Bronchial epithelial cell (primary cell): ENCODE data around the gene CHST11. TPM values are rescaled to one million over a fixed set of nuclear protein-coding genes. Genes with fewer than 3 reads are reported as not detected.

Experiments used
- DNase-seq: peaks from one replicate; pipeline ENCODE4 v3.0.0-alpha.2; 2010; ENCODE audit warnings: low read depth
- FAIRE-seq: peaks from 2 replicates; lab custom pipeline; 2011; peaks lifted over from hg19 to GRCh38; lab: Jason Lieb, UNC
- H3K27me3 ChIP-seq: 2 replicates; pipeline ENCODE4 v1.5.1; 2011; ENCODE audit warnings: low read length; ENCODE audit not compliant: control insufficient read depth, insufficient read depth
- H3K36me3 ChIP-seq: 2 replicates; pipeline ENCODE4 v1.5.1; 2011; ENCODE audit warnings: low read length; ENCODE audit not compliant: control insufficient read depth, insufficient read depth
- H3K4me3 ChIP-seq: 2 replicates; pipeline ENCODE4 v1.5.1; 2011; ENCODE audit warnings: mild to moderate bottlenecking, low read depth, low read length, control low read depth
- CTCF ChIP-seq: IDR thresholded peaks from 2 replicates; pipeline ENCODE4 v1.5.1; 2011; ENCODE audit warnings: mild to moderate bottlenecking, moderate library complexity, low read length, control low read depth, inconsistent platforms; ENCODE audit not compliant: insufficient read depth, severe bottlenecking
- total RNA-seq: library from RNA; depleted of rRNA; stranded (reverse); fragments of >200 nt; gene quantifications from 2 replicates; pipeline ENCODE4 v1.2.1, GENCODE V29; 2014

Gene CHST11
- total RNA-seq, 1 donor from 2014 or later: 7.9 TPM

GRCh38 chr12:104626069-104626837, 169.5 kb downstream of the CHST11 start:
- Histone ChIP-seq H3K4me3 (no peak overlapping the region), H3K27me3 (no peaks in the 10 kb centered on the region), H3K36me3 (no peaks in the 10 kb centered on the region)
- no peak for DNase-seq
- FAIRE-seq: no peak
- no peak for TF ChIP-seq CTCF

GRCh38 chr12:104627231-104627989, 170.7 kb downstream of the CHST11 start:
- H3K4me3 ChIP-seq: no peak overlapping the region
- FAIRE-seq (no peak), DNase-seq (no peak)
- no peaks in the 10 kb centered on the region for H3K27me3 ChIP-seq
- no peaks in the 10 kb centered on the region for H3K36me3 ChIP-seq
- no peak for TF ChIP-seq CTCF

GRCh38 chr12:104627990-104628830, 171.5 kb downstream of the CHST11 start:
- no peak overlapping the region for H3K4me3 ChIP-seq
- no peak for TF ChIP-seq CTCF
- DNase-seq (no peak), FAIRE-seq (no peak)
- no peaks in the 10 kb centered on the region for H3K27me3 ChIP-seq
- no peaks in the 10 kb centered on the region for H3K36me3 ChIP-seq

GRCh38 chr12:104628831-104629135, 172.0 kb downstream of the CHST11 start:
- Histone ChIP-seq H3K36me3 (no peaks in the 10 kb centered on the region), H3K4me3 (no peak overlapping the region), H3K27me3 (no peaks in the 10 kb centered on the region)
- no peak for DNase-seq
- no peak for FAIRE-seq
- TF ChIP-seq CTCF: no peak

GRCh38 chr12:104630230-104630670, 173.5 kb downstream of the CHST11 start:
- Histone ChIP-seq H3K27me3 (no peaks in the 10 kb centered on the region), H3K4me3 (no peak overlapping the region), H3K36me3 (no peaks in the 10 kb centered on the region)
- DNase-seq (no peak), FAIRE-seq (no peak)
- TF ChIP-seq CTCF: no peak
